SH-SY5Y (cell line): ENCODE results near the gene FOXP1.

Experiments
- GATA2 ChIP-seq: IDR thresholded peaks from 2 replicates; pipeline ENCODE4 v1.6.1; 2011; ENCODE audit warnings: mild to moderate bottlenecking, low read depth, low read length
- GATA3 ChIP-seq: IDR thresholded peaks from 2 replicates; pipeline ENCODE4 v1.6.1; 2011; ENCODE audit warnings: low read depth, mild to moderate bottlenecking, low read length, moderate library complexity

- TF ChIP-seq GATA2, result no peak
- TF ChIP-seq GATA3, result no peak
Measured at GRCh38 chr3:71520161-71521020, 63.1 kb downstream of the FOXP1 start.
